Trophoblast cell (in vitro differentiated cells and primary cell): ENCODE data around the gene AFG1L.
A peak's percentile ranks its signal among the peaks of the same experiment; 100 is the strongest.

Experiments
- DNase-seq, 2 donors: peaks; one replicate each; pipeline ENCODE4 v3.0.0-alpha.2; 2016
- H2AFZ ChIP-seq: 2 replicates; pipeline ENCODE4 v1.6.1; 2013; ENCODE audit warnings: low read length, moderate library complexity, mild to moderate bottlenecking; ENCODE audit not compliant: insufficient read depth, poor library complexity
- H2AK5ac ChIP-seq: 2 replicates; pipeline ENCODE4 v1.6.1; 2013; ENCODE audit warnings: mild to moderate bottlenecking, low read length
- H2BK120ac ChIP-seq: 2 replicates; pipeline ENCODE4 v1.6.1; 2013; ENCODE audit warnings: low read length, mild to moderate bottlenecking, moderate library complexity; ENCODE audit not compliant: insufficient read depth, poor library complexity
- H2BK12ac ChIP-seq: 2 replicates; pipeline ENCODE4 v1.6.1; 2013; ENCODE audit warnings: mild to moderate bottlenecking, low read length, moderate library complexity
- H2BK5ac ChIP-seq: 2 replicates; pipeline ENCODE4 v1.6.1; 2013; ENCODE audit warnings: low read length, low read depth, moderate library complexity, mild to moderate bottlenecking; ENCODE audit not compliant: poor library complexity
- H3K14ac ChIP-seq: 2 replicates; pipeline ENCODE4 v1.6.1; 2013; ENCODE audit warnings: mild to moderate bottlenecking, low read length
- H3K18ac ChIP-seq: 2 replicates; pipeline ENCODE4 v1.6.1; 2013; ENCODE audit warnings: mild to moderate bottlenecking, low read length
- H3K23ac ChIP-seq: 2 replicates; pipeline ENCODE4 v1.6.1; 2013; ENCODE audit warnings: low read length
- H3K27ac ChIP-seq: 2 replicates; pipeline ENCODE4 v1.5.1; 2013; ENCODE audit warnings: low read depth, mild to moderate bottlenecking, inconsistent platforms, low read length, moderate library complexity
- H3K27me3 ChIP-seq: 2 replicates; pipeline ENCODE4 v1.6.1; 2013; ENCODE audit warnings: inconsistent platforms, mild to moderate bottlenecking, low read length, moderate library complexity; ENCODE audit not compliant: insufficient read depth
- H3K36me3 ChIP-seq, 2 experiments: 1 replicate in 1 of 2; 2 replicates in 1 of 2; pipeline ENCODE4 v1.6.1; 2013; ENCODE audit warnings: low read length in 2 of 2, mild to moderate bottlenecking in 2 of 2, moderate library complexity in 1 of 2; ENCODE audit not compliant: insufficient read depth in 2 of 2, control insufficient read depth in 1 of 2
- H3K4ac ChIP-seq: 2 replicates; pipeline ENCODE4 v1.6.1; 2013; ENCODE audit warnings: low read depth, mild to moderate bottlenecking, low read length, moderate library complexity
- H3K4me1 ChIP-seq, 2 experiments: 1 replicate in 1 of 2; 2 replicates in 1 of 2; pipeline ENCODE4 v1.6.1; 2013; ENCODE audit warnings: low read length in 2 of 2, mild to moderate bottlenecking in 2 of 2, moderate library complexity in 1 of 2; ENCODE audit not compliant: insufficient read depth in 2 of 2, control insufficient read depth in 1 of 2
- H3K4me2 ChIP-seq: 2 replicates; pipeline ENCODE4 v1.6.1; 2013; ENCODE audit warnings: inconsistent platforms, mild to moderate bottlenecking, low read length, moderate library complexity
- H3K4me3 ChIP-seq: 2 replicates; pipeline ENCODE4 v1.5.1; 2013; ENCODE audit warnings: mild to moderate bottlenecking, low read depth, low read length, inconsistent platforms
- H3K79me1 ChIP-seq: one replicate; pipeline ENCODE4 v1.6.1; 2013; ENCODE audit warnings: low read length
- H3K79me2 ChIP-seq: 2 replicates; pipeline ENCODE4 v1.6.1; 2013; ENCODE audit warnings: low read length, mild to moderate bottlenecking; ENCODE audit not compliant: control insufficient read depth, insufficient read depth, poor library complexity
- H3K9ac ChIP-seq: 2 replicates; pipeline ENCODE4 v1.6.1; 2013; ENCODE audit warnings: mild to moderate bottlenecking, low read length
- H3K9me3 ChIP-seq: 2 replicates; pipeline ENCODE4 v1.6.1; 2013; ENCODE audit warnings: low read depth, mild to moderate bottlenecking, control low read depth, inconsistent platforms, low read length; ENCODE audit not compliant: insufficient read depth
- H4K12ac ChIP-seq: 2 replicates; pipeline ENCODE4 v1.6.1; 2013; ENCODE audit warnings: low read depth, mild to moderate bottlenecking, low read length, moderate library complexity
- H4K8ac ChIP-seq: 2 replicates; pipeline ENCODE4 v1.6.1; 2013; ENCODE audit warnings: low read depth, mild to moderate bottlenecking, low read length, moderate library complexity
- H4K91ac ChIP-seq: one replicate; pipeline ENCODE4 v1.6.1; 2013; ENCODE audit warnings: low read depth, mild to moderate bottlenecking, low read length, moderate library complexity
- WGBS: extraction: QIAGEN DNeasy Blood & Tissue Kit; methylation state at CpG from one replicate; pipeline ENCODE4 v1.1.7; 2013; ENCODE audit warnings: missing lambda C conversion rate; ENCODE audit not compliant: insufficient read length, insufficient coverage; ENCODE audit errors: extremely low coverage; 5-methylcytosine and 5-hydroxymethylcytosine counted together

The AFG1L gene

DNA sequence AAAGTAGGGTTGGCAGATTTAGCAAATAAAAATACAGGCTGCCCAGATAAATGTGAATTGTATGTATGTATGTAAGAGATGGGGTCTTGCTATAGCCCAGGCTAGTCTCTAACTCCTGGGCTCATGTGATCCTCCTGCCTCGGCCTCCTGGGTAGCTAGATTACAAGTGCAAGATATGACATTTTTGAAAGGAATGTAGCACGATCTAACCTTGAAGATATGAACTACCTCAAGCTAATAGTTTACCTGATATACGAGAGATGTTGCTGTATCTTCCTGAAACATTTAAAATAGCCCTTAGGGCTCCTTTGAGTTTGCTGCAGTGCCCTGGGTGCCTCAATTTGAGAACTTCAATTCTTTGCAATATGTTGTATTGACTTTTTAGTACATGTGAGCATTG, 42.1 kb downstream of the AFG1L start:
- WGBS: no CpG with 5 or more reads among the region's 3 CpGs
- H3K27ac ChIP-seq: no peak overlapping the region

DNA sequence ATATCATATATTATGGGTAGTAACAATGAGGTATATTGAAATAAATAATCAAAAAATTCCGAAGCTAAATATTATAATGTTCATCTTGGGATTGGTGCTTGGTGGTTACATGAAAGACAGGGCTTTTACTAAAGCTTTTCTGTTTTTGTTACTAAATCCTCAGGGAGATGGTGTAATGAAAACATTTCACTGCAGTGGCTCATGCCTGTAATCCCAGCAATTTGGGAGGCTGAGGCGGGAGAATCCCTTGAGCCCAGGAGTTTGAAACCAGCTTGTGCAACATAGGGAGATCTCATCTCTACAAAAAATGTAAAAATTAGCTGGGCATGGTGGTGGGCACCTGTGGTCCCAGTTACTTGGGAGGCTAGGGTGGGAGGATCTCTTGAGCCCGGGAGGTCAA, 42.9 kb downstream of the AFG1L start:
- no peak overlapping the region for H4K8ac ChIP-seq
- no CpG with 5 or more reads among the region's 3 CpGs for WGBS
- H3K79me2 ChIP-seq: no peaks in the 10 kb centered on the region
- no peak overlapping the region for H3K4me3 ChIP-seq
- no peak overlapping the region for H2BK120ac ChIP-seq
- H3K4ac ChIP-seq: no peak overlapping the region
- H3K36me3 ChIP-seq: no peaks in the 10 kb centered on the region
- no peak overlapping the region for H3K4me2 ChIP-seq
- H2BK5ac ChIP-seq: no peak overlapping the region
- H2BK12ac ChIP-seq: no peak overlapping the region
- no peak overlapping the region for H4K91ac ChIP-seq
- H3K79me1 ChIP-seq: no peaks in the 10 kb centered on the region
- no peaks in the 10 kb centered on the region for H3K4me1 ChIP-seq
- H3K18ac ChIP-seq: no peak overlapping the region
- H4K12ac ChIP-seq: no peak overlapping the region
- no peak overlapping the region for H3K9ac ChIP-seq
- no peak overlapping the region for H3K23ac ChIP-seq
- no peak overlapping the region for H3K14ac ChIP-seq
- no peak overlapping the region for H3K27ac ChIP-seq
- peak; percentile 65 to 85 for DNase-seq
- no peak overlapping the region for H2AFZ ChIP-seq
- H3K9me3 ChIP-seq: no peaks in the 10 kb centered on the region
- no peaks in the 10 kb centered on the region for H3K27me3 ChIP-seq
- no peak overlapping the region for H2AK5ac ChIP-seq

More for the DNA sequence above, 42.1 kb downstream of the AFG1L start:
- H3K79me1 ChIP-seq: no peaks in the 10 kb centered on the region
- H3K27me3 ChIP-seq: no peaks in the 10 kb centered on the region
- H3K4me3 ChIP-seq: no peak overlapping the region
- no peak overlapping the region for H3K4ac ChIP-seq
- no peaks in the 10 kb centered on the region for H3K4me1 ChIP-seq
- no peak overlapping the region for H4K12ac ChIP-seq
- H3K36me3 ChIP-seq: no peaks in the 10 kb centered on the region
- H3K79me2 ChIP-seq: no peaks in the 10 kb centered on the region
- H4K91ac ChIP-seq: no peak overlapping the region
- no peak overlapping the region for H3K18ac ChIP-seq
- no peak overlapping the region for H2AFZ ChIP-seq
- H3K23ac ChIP-seq: no peak overlapping the region
- no peaks in the 10 kb centered on the region for H3K9me3 ChIP-seq
- H4K8ac ChIP-seq: no peak overlapping the region
- DNase-seq: peak; percentile 27 to 88
- H2BK120ac ChIP-seq: no peak overlapping the region
- no peak overlapping the region for H2AK5ac ChIP-seq
- no peak overlapping the region for H2BK5ac ChIP-seq
- H2BK12ac ChIP-seq: no peak overlapping the region
- no peak overlapping the region for H3K4me2 ChIP-seq
- H3K14ac ChIP-seq: no peak overlapping the region
- H3K9ac ChIP-seq: no peak overlapping the region

DNA sequence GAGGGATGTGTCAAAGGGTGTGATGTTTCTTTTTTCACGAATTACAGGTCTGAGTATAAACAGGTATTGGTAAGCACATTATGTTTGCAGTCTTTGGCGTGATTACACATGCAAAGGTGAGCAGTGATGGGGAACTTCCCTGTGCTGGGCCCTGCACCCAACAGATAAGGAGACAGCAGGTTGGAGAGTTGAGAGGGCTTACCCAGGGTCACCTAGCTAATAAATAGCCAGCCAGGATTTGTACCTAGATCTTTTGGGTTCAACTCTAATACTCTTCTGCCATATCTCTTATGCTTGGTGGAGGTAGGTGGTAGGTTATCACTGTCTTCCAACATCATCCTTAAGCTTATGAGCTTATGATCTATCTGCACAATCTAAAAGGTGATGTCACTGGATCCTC, 46.5 kb downstream of the AFG1L start:
- DNase-seq: no peak
- Histone ChIP-seq H4K91ac (no peak overlapping the region), H2AFZ (no peak overlapping the region), H4K8ac (no peak overlapping the region), H3K23ac (no peak overlapping the region), H3K4me1 (no peaks in the 10 kb centered on the region), H3K4me2 (no peak overlapping the region), H3K79me2 (no peaks in the 10 kb centered on the region), H2AK5ac (no peak overlapping the region), H3K27ac (no peak overlapping the region), H4K12ac (no peak overlapping the region), H3K4me3 (no peak overlapping the region), H3K36me3 (no peaks in the 10 kb centered on the region), H3K4ac (no peak overlapping the region), H3K79me1 (no peaks in the 10 kb centered on the region), H3K9me3 (no peaks in the 10 kb centered on the region), H3K27me3 (no peaks in the 10 kb centered on the region), H3K9ac (no peak overlapping the region), H2BK5ac (no peak overlapping the region), H3K18ac (no peak overlapping the region), H3K14ac (no peak overlapping the region), H2BK12ac (no peak overlapping the region), H2BK120ac (no peak overlapping the region)
- no CpG with 5 or more reads among the region's 2 CpGs for WGBS

DNA sequence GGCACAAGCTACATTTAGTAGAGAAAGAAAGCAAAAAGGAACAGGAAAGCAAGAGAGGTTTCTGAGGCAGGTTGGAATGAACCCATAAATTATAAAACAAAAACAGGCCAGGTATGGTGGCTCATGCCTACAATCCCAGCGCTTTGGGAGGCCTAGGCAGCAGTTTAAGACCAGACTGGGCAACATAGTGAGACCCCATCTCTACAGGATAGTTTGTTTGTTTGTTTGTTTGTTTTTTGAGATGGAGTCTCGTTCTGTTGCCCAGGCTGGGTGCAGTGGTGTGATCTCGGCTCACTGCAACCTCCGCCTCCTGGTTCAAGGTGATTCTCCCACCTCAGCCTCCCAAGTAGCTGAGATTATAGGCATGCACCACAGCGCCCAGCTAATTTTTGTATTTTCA, 49.0 kb downstream of the AFG1L start:
- Histone ChIP-seq H3K23ac (no peak overlapping the region), H3K14ac (no peak overlapping the region), H3K79me1 (no peaks in the 10 kb centered on the region), H4K91ac (no peak overlapping the region), H2BK5ac (no peak overlapping the region), H3K4me3 (no peak overlapping the region), H3K9ac (no peak overlapping the region), H3K4ac (no peak overlapping the region), H4K8ac (no peak overlapping the region), H4K12ac (no peak overlapping the region), H3K4me1 (no peaks in the 10 kb centered on the region), H2BK120ac (no peak overlapping the region), H3K9me3 (no peaks in the 10 kb centered on the region), H3K4me2 (no peak overlapping the region), H3K27ac (no peak overlapping the region), H3K27me3 (no peaks in the 10 kb centered on the region), H2AFZ (no peak overlapping the region), H3K18ac (no peak overlapping the region), H2AK5ac (no peak overlapping the region), H3K79me2 (no peaks in the 10 kb centered on the region), H3K36me3 (no peaks in the 10 kb centered on the region), H2BK12ac (no peak overlapping the region)
- WGBS: no CpG with 5 or more reads among the region's 5 CpGs
- DNase-seq: no peak
